ENCODE measurements around the gene UBR3. TPM values are rescaled to one million over a fixed set of nuclear protein-coding genes. Genes with fewer than 3 reads are reported as not detected.

UBR3 gene
- total RNA-seq, 1 experiment from 2014 or later = 21.9 TPM

- TF ChIP-seq CTCF (conservative IDR thresholded peaks at IDR 0.05) = no peak
- Mint-ChIP-seq H3K9me3 (no peaks in the 10 kb centered on the region), H3K27me3 (ENCODE audit: low read depth) (no peaks in the 10 kb centered on the region), H3K4me1 (peaks cover 5 to 8% of the 10 kb centered on the region in 2 experiments; a peak in 3 of 4 replicates), H3K4me3 (no peak overlapping the region), H3K27ac (no peak overlapping the region; a peak in 1 of 7 replicates), H3K36me3 (ENCODE audit: insufficient read depth in 1 of 3, low read depth in 3 of 3) (peaks cover 1 to 10% (median 9%) of the 10 kb centered on the region in 3 experiments; a peak in 5 of 7 replicates)
- no peaks in the 10 kb centered on the region for H3K79me2 ChIP-seq (ENCODE audit: insufficient read depth, low read length)
- no peak overlapping the region for H3K14ac ChIP-seq (ENCODE audit: insufficient read depth, low read length)
- H2BK120ac ChIP-seq (ENCODE audit: low read depth, low read length, poor library complexity, severe bottlenecking) = no peak overlapping the region
- H3K23me2 ChIP-seq (ENCODE audit: insufficient read length, low read depth, low read length, poor library complexity, severe bottlenecking) = no peaks in the 10 kb centered on the region
- H2BK12ac ChIP-seq (ENCODE audit: insufficient read length, low read depth, low read length) = no peak overlapping the region
- no peak overlapping the region for H3K9ac ChIP-seq (ENCODE audit: extremely low read depth, insufficient read length, low read length)
- no peak for DNase-seq
- no peaks in the 10 kb centered on the region for H4K20me1 ChIP-seq (ENCODE audit: control insufficient read depth, insufficient read depth, insufficient read length)
- H4K5ac ChIP-seq (ENCODE audit: insufficient read length, low read depth, low read length) = no peak overlapping the region
- H4K8ac ChIP-seq (replicated peaks; ENCODE audit: insufficient read length, low read depth, low read length) = no peak overlapping the region
- H2BK5ac ChIP-seq (ENCODE audit: insufficient read length, low read length) = no peak overlapping the region
- no peak overlapping the region for H2AK5ac ChIP-seq (ENCODE audit: insufficient read length, low read length)
- no peaks in the 10 kb centered on the region for H3K27me3 ChIP-seq (ENCODE audit: insufficient read depth, low read length)
- H3K79me1 ChIP-seq (ENCODE audit: insufficient read depth, low read depth, low read length, poor library complexity, severe bottlenecking) = no peaks in the 10 kb centered on the region
- no CpG with 5 or more reads among the region's 5 CpGs for WGBS (ENCODE audit: extremely low coverage, insufficient read length, low lambda C conversion rate)
- no peak overlapping the region for H3K18ac ChIP-seq (ENCODE audit: insufficient read length, low read depth, low read length)
- H2AFZ ChIP-seq (ENCODE audit: low read length) = no peak overlapping the region
- H3K23ac ChIP-seq (ENCODE audit: insufficient read length, low read depth, low read length) = no peak overlapping the region
- no peak overlapping the region for H2BK15ac ChIP-seq (ENCODE audit: low read depth, low read length)
- no peak overlapping the region for H3K56ac ChIP-seq (ENCODE audit: insufficient read length, low read depth, low read length)
- H4K91ac ChIP-seq (ENCODE audit: insufficient read length, low read depth, low read length) = no peak overlapping the region
- H3K27ac ChIP-seq (ENCODE audit: insufficient read length, low read depth, low read length) = no peak overlapping the region
- no peak overlapping the region for H2BK20ac ChIP-seq (ENCODE audit: low read depth, low read length, poor library complexity, severe bottlenecking)
- H3K4me1 ChIP-seq (ENCODE audit: insufficient read depth, low read length) = no peaks in the 10 kb centered on the region
- no peak overlapping the region for H3T11ph ChIP-seq (ENCODE audit: low read length)
- no peaks in the 10 kb centered on the region for H3K9me3 ChIP-seq (ENCODE audit: control insufficient read depth, low read depth, low read length)
- no peak overlapping the region for H3K4me2 ChIP-seq (ENCODE audit: insufficient read depth, insufficient read length, low read length)
- H3K4ac ChIP-seq (ENCODE audit: low read depth, low read length) = no peak overlapping the region
Observed at GRCh38 chr2:170054997-170055396, 227.7 kb downstream of the UBR3 start.

Data from H9 (cell line).